Activated CD4-positive, alpha-beta memory T cell treated with anti-CD3 and anti-CD28 coated beads for 36 hours (primary cell): Measurements from ENCODE around the gene SERINC5. TPM values are rescaled to one million over a fixed set of nuclear protein-coding genes. Genes with fewer than 3 reads are reported as not detected.
"Not testable (repeated sequence)": the region's sequence is repeated elsewhere in the genome, so short reads cannot be mapped to it uniquely, and the experiment has no call there.

Experiments
- CTCF ChIA-PET: fragments of 350-600 bp; sonication (Branson Sonifier 250); formaldehyde crosslinking; loops from one replicate; lab custom pipeline; 2021; ENCODE audit warnings: antibody characterized with exemption, inconsistent platforms; lab: Charles Lee
- POLR2A ChIA-PET: fragments of 350-600 bp; sonication (Branson Sonifier 250); formaldehyde crosslinking; loops from one replicate; lab custom pipeline; 2021; ENCODE audit warnings: antibody characterized with exemption; lab: Charles Lee
- DNase-seq: peaks from one replicate; pipeline ENCODE4 v3.0.0-alpha.2; 2020
- H3K27ac Mint-ChIP-seq: one replicate; pipeline ENCODE4 v1.8.0; 2021; ENCODE audit warnings: mixed read lengths
- H3K27me3 Mint-ChIP-seq: one replicate; pipeline ENCODE4 v1.8.0; 2021; ENCODE audit warnings: mixed read lengths
- H3K36me3 Mint-ChIP-seq: one replicate; pipeline ENCODE4 v1.8.0; 2021; ENCODE audit warnings: mixed read lengths
- H3K4me1 Mint-ChIP-seq: one replicate; pipeline ENCODE4 v1.8.0; 2021; ENCODE audit warnings: low read depth, mixed read lengths
- H3K4me3 Mint-ChIP-seq: one replicate; pipeline ENCODE4 v1.8.0; 2021; ENCODE audit warnings: mild to moderate bottlenecking, mixed read lengths
- H3K9me3 Mint-ChIP-seq: one replicate; pipeline ENCODE4 v1.8.0; 2021; ENCODE audit warnings: mixed read lengths
- intact Hi-C: fragments of 100-400 bp; cut with micrococcal nuclease; formaldehyde crosslinking; loops from one replicate; pipeline ENCODE4 v1.15.1; 2023
- total RNA-seq, 2 experiments: library from RNA; stranded (reverse); gene quantifications; one replicate each; pipeline ENCODE4 v1.2.3, GENCODE V29; 2021

SERINC5 gene
- total RNA-seq, 2 experiments from 2014 or later: 42.8 to 48.0 TPM

DNA sequence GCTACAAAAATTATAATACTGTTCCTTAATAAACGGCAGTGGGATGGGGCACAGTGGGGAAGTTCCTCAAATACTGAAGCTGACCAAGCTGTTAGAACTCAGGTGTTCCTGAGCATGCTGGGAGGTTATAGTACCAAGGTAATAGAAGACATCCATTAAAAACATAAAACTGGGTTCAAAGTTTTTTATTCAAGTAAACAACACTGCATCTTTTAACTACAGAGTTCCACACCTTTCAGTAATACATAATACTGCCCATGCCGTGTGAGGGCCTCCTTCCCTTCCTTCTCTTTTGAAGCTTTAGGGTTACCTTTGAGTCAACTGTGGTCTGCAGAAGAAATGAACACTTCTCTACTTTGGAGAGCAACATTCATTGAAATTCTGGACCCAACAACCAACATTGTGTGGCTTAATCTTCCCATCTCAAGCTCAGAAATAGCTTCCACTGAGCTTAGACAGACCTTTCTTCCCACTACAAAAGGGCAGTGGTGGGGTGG is 43.6 kb downstream of the SERINC5 start:
- H3K36me3 Mint-ChIP-seq: peaks cover 12% of the 10 kb centered on the region
- H3K9me3 Mint-ChIP-seq: no peaks in the 10 kb centered on the region
- peak; percentile 33 for DNase-seq
- peaks cover 91% of the 10 kb centered on the region for H3K4me1 Mint-ChIP-seq
- ChIA-PET CTCF (interaction anchor here (1.0 to 1.7 kb wide), 5 partner anchors 20 to 129 kb away, joined by 3 to 6 read pairs (median 5); no protein-coding TSS in a partner anchor), POLR2A (interaction anchor here (0.6 to 2.5 kb wide), 4 partner anchors 19 to 606 kb away, joined by 3 to 16 read pairs (median 4); partner anchors contain the start of gene SERINC5)
- peak overlapping the region; percentile 77 for H3K27ac Mint-ChIP-seq
- no peaks in the 10 kb centered on the region for H3K27me3 Mint-ChIP-seq
- intact Hi-C loops: no loop called here
- peak overlapping the region; percentile 24 for H3K4me3 Mint-ChIP-seq

DNA sequence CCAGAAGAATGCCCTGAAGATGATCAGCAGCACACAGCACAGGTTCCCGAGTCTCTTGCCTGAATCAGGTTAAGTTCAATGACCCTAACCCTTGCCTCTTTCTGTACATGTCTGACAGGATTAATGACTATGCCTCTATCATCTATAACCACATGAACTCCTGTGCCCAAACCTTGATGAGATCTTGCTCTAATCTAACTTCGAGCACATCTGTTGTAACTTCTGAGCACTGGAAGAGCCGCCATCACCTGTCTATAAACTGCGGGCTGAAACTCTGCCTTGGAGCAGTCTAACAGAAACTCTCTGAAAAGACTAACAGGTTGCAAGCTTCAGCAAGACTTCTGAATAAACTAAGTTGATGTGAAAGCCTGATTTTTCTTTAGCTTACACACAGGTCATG is 44.5 kb downstream of the SERINC5 start:
- peaks cover 94% of the 10 kb centered on the region for H3K4me1 Mint-ChIP-seq
- ChIA-PET POLR2A (interaction anchor here (0.5 to 2.5 kb wide), 5 partner anchors 20 to 45 kb away, joined by 3 to 16 read pairs (median 3); partner anchors contain the start of gene SERINC5), CTCF (interaction anchor here (1.2 to 1.7 kb wide), 4 partner anchors 24 to 128 kb away, joined by 3 to 6 read pairs (median 5); no protein-coding TSS in a partner anchor)
- H3K9me3 Mint-ChIP-seq: no peaks in the 10 kb centered on the region
- peaks cover 11% of the 10 kb centered on the region for H3K36me3 Mint-ChIP-seq
- DNase-seq: no peak
- H3K27me3 Mint-ChIP-seq: no peaks in the 10 kb centered on the region
- H3K4me3 Mint-ChIP-seq: no peak overlapping the region
- H3K27ac Mint-ChIP-seq: peak overlapping the region; percentile 77
- intact Hi-C loops: no loop called here

DNA sequence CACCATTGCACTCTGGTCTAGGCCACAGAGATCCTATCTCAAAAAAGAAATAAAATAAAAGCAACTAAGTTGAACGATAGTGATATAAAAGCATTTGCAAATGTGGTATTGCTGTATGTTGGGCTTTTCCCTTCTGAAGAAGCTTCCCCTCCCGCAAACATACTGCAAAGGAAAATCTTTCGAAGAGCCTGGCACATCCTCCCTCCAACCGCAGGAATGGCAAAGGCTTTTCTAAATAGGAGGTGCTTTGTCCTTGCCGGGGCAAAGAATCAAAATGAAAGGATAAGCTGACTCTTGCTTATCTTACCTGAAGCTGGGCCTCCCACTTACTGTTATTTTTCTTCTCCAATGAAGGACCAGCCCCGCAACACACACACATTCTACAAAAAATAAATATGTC is 45.8 kb downstream of the SERINC5 start:
- peak overlapping the region; percentile 77 for H3K27ac Mint-ChIP-seq
- H3K4me3 Mint-ChIP-seq: peak overlapping the region; percentile 40
- intact Hi-C loops: no loop called here
- CTCF ChIA-PET: no interaction called here
- peak; percentile 35 for DNase-seq
- no peaks in the 10 kb centered on the region for H3K27me3 Mint-ChIP-seq
- peaks cover 94% of the 10 kb centered on the region for H3K4me1 Mint-ChIP-seq
- no peaks in the 10 kb centered on the region for H3K9me3 Mint-ChIP-seq
- peaks cover 4% of the 10 kb centered on the region for H3K36me3 Mint-ChIP-seq
- POLR2A ChIA-PET: interaction anchor here (0.9 to 1.5 kb wide), 3 partner anchors 21 to 46 kb away, joined by 3 to 5 read pairs (median 3); partner anchors contain the start of gene SERINC5

DNA sequence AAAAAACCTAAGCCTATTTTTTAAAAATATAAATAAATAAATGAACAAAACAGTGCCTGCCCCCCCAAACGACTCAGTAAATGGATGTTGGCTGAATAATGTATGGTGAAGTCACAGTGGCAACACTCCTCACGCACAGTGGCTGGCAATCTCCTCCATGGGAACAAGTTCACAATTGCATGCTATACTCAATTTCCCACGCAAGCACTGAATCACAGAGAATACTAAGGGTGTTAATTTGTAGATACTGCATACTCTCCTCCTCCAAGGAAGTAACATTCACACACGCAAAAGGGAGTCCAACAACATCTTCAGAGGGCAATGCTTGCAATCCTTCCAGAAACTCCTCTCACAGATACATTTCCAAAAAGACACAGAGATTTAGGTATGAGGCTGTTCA is 47.5 kb downstream of the SERINC5 start:
- POLR2A ChIA-PET: no interaction called here
- Mint-ChIP-seq H3K4me1 (peaks cover 94% of the 10 kb centered on the region), H3K27me3 (no peaks in the 10 kb centered on the region), H3K27ac (peak overlapping the region; percentile 49), H3K9me3 (no peaks in the 10 kb centered on the region), H3K36me3 (peaks cover 6% of the 10 kb centered on the region), H3K4me3 (no peak overlapping the region)
- intact Hi-C loops: loop anchor here (5.0 kb wide), 1 partner anchor 116 kb away; no protein-coding TSS in a partner anchor
- DNase-seq: no peak
- CTCF ChIA-PET: interaction anchor here (0.6 kb wide), 2 partner anchors 26 to 79 kb away, joined by 3 read pairs; no protein-coding TSS in a partner anchor

DNA sequence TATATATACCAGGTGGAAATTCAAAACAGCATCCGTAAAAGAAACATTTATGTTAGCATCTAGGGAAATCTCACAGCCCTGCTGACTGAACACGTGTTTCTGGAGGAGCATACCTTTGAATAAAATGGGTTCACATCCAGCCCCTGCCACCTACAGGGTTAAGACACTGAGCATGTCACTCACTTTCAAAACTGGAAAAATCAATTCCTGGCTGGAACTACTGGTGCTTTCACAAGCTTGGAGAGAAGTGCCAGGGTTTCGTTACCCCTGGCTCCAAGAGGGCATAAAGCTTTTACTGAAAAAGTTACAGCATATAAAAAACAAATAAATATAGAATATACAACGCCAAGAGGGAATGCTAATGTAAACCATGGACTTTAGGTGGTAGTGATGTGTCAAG is 48.0 kb downstream of the SERINC5 start:
- no peak for DNase-seq
- Mint-ChIP-seq H3K4me3 (no peak overlapping the region), H3K27me3 (no peaks in the 10 kb centered on the region), H3K27ac (peak overlapping the region; percentile 60), H3K36me3 (peaks cover 7% of the 10 kb centered on the region), H3K9me3 (no peaks in the 10 kb centered on the region), H3K4me1 (peaks cover 91% of the 10 kb centered on the region)
- intact Hi-C loops: loop anchor here (2.0 to 5.0 kb wide), 3 partner anchors 39 to 116 kb away; no protein-coding TSS in a partner anchor
- CTCF ChIA-PET: interaction anchor here (0.6 to 4.4 kb wide), 2 partner anchors 79 to 115 kb away, joined by 3 to 24 read pairs; no protein-coding TSS in a partner anchor
- POLR2A ChIA-PET: no interaction called here

DNA sequence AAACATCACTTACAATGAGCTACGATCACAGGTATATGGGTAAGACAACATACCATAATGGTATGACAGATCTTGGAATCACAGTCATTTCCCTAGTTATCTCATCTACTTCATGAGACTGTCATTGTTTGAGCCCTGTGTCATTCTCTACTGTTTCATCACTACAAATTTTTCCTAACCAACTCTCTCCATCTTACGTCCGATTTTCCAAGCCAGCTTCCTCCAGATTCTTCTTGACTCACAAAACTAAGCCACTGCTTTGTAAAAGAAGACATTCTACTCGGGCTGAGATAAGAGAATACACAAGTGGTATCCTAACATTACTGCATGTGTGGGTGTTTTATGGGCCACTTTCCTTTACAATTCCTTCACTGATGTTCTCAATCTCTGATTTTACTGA is 49.6 kb downstream of the SERINC5 start:
- no peak for DNase-seq
- ChIA-PET CTCF (interaction anchor here (0.8 to 5.7 kb wide), 6 partner anchors 9 to 114 kb away, joined by 3 to 46 read pairs (median 16); partner anchors contain the start of gene SERINC5), POLR2A (interaction anchor here (0.8 to 4.0 kb wide), 9 partner anchors 10 to 80 kb away, joined by 3 to 36 read pairs (median 6); partner anchors contain the start of gene SERINC5)
- no peaks in the 10 kb centered on the region for H3K9me3 Mint-ChIP-seq
- peaks cover 89% of the 10 kb centered on the region for H3K4me1 Mint-ChIP-seq
- H3K27ac Mint-ChIP-seq: peak overlapping the region; percentile 88
- H3K4me3 Mint-ChIP-seq: peak overlapping the region; percentile 9
- intact Hi-C loops: loop anchor here (1.0 to 5.0 kb wide), 7 partner anchors 12 to 114 kb away; no protein-coding TSS in a partner anchor
- H3K36me3 Mint-ChIP-seq: peaks cover 21% of the 10 kb centered on the region
- no peaks in the 10 kb centered on the region for H3K27me3 Mint-ChIP-seq

DNA sequence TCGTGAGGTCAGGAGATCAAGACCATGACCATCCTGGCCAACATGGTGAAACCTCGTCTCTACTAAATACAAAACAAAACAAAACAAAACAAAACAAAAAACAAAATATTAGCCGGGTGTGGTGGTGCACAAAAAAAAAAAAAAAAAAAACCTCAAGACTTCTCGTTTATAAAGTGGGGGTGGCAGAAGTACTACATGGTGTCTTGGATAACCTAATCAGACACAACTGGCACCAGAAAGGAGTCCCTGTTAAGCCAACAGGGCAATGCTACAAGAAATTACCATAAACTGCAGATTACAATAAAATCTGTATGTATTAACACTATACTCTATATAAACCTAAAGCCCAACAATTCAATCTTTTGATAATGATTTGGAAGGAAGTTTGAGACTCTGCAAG is 50.0 kb downstream of the SERINC5 start:
- H3K9me3 Mint-ChIP-seq: no peaks in the 10 kb centered on the region
- intact Hi-C loops: loop anchor here (1.0 to 5.0 kb wide), 7 partner anchors 12 to 114 kb away; no protein-coding TSS in a partner anchor
- peaks cover 25% of the 10 kb centered on the region for H3K36me3 Mint-ChIP-seq
- H3K27me3 Mint-ChIP-seq: no peaks in the 10 kb centered on the region
- POLR2A ChIA-PET: interaction anchor here (0.8 to 4.0 kb wide), 9 partner anchors 10 to 80 kb away, joined by 3 to 36 read pairs (median 6); partner anchors contain the start of gene SERINC5
- H3K4me3 Mint-ChIP-seq: no peak overlapping the region
- DNase-seq: no peak
- CTCF ChIA-PET: interaction anchor here (0.8 to 5.7 kb wide), 7 partner anchors 9 to 113 kb away, joined by 3 to 46 read pairs (median 10); partner anchors contain the start of gene SERINC5
- peaks cover 88% of the 10 kb centered on the region for H3K4me1 Mint-ChIP-seq
- H3K27ac Mint-ChIP-seq: peak overlapping the region; percentile 88

DNA sequence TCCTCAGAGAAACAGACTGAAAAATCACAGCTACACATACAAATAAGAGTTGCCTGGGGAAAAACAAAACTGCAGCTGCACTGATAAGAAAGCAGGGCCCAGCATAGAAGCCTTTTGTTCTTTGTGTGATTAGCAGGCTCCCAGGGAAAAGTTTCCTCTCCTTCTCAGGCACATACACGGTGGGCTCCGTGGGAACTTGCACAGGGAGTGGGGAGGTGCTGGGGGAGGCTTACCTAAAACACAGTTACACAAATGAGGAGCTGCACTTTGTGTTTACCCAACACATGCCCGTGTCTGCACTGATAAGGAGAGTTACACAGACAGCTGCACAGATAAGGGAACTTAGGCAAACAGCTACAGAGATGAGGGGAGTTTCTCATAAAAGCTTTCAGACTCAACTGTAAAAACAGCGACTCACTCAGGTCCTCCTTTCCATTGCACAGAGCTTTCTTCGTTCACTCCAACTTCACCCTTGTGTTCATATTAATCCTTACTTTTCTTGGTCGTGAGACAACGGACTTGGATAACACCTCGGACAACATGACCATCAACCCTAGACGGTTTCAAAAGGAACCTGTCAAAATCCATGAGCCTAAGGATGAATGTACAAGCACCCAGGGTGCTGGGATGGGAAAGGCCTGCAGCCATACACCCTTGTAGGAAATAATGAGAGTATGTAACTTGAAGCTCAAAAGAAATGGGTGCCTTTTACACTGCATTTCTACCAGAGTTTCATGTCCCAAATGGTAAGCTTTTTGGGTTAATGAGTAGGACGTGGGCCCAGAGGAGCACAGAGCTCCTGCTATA is 50.8 kb downstream of the SERINC5 start:
- no peaks in the 10 kb centered on the region for H3K9me3 Mint-ChIP-seq
- peak overlapping the region; percentile 88 for H3K27ac Mint-ChIP-seq
- CTCF ChIA-PET: interaction anchor here (0.8 to 5.7 kb wide), 11 partner anchors 10 to 113 kb away, joined by 3 to 46 read pairs (median 6); partner anchors contain the start of gene SERINC5
- H3K36me3 Mint-ChIP-seq: peaks cover 23% of the 10 kb centered on the region
- peak; percentile 33 for DNase-seq
- POLR2A ChIA-PET: interaction anchor here (0.7 to 4.0 kb wide), 8 partner anchors 11 to 79 kb away, joined by 3 to 36 read pairs (median 10); partner anchors contain the start of gene SERINC5
- peak overlapping the region; percentile 24 for H3K4me3 Mint-ChIP-seq
- no peaks in the 10 kb centered on the region for H3K27me3 Mint-ChIP-seq
- intact Hi-C loops: loop anchor here (5.0 kb wide), 1 partner anchor 113 kb away; no protein-coding TSS in a partner anchor
- H3K4me1 Mint-ChIP-seq: peaks cover 83% of the 10 kb centered on the region

DNA sequence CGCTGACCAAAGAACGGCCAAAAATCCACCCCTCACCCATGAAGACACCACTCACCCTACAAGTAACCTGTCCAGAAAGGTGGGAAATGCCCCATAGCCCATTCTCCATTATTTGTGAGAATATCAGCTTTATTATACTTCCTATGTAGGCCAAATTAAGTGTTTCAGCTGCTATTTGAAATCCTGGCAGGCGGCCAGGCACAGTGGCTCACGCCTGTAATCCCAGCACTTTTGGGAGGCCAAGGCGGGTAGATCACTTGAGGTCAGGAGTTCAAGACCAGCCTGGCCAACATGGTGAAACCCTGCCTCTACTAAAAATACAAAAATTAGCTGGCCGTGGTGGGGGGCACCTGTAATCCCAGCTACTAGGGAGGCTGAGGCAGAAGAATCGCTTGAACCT is 54.1 kb downstream of the SERINC5 start:
- intact Hi-C loops, H3K4me3 Mint-ChIP-seq, DNase-seq, H3K9me3 Mint-ChIP-seq, H3K27me3 Mint-ChIP-seq: not testable (repeated sequence)
- peak overlapping the region; percentile 76 for H3K27ac Mint-ChIP-seq
- ChIA-PET POLR2A (interaction anchor here (1.5 kb wide), 1 partner anchor 19 kb away, joined by 3 read pairs; no protein-coding TSS in a partner anchor), CTCF (interaction anchor here (5.7 kb wide), 1 partner anchor 7 kb away, joined by 46 read pairs; no protein-coding TSS in a partner anchor)
- H3K4me1 Mint-ChIP-seq: peaks cover 78% of the 10 kb centered on the region
- peaks cover 31% of the 10 kb centered on the region for H3K36me3 Mint-ChIP-seq

DNA sequence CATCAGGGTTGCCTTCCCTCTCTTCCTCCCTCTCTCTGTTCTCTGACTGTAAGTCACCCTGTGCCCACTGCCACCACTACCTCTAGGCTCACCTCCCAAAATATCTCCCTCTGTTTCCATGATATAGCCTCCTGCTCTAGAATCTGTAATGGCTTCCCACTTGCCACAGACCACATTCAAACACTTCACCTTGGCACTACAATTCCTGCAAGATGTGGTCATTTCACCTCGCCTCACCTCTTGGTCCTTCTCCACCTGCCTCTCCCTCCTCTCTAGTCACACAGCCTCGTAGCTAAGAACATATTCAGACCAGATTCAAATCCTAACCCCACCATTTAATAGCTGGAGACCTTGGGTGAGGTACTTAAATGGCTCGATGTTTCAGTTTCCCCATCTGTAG is 56.9 kb downstream of the SERINC5 start:
- Mint-ChIP-seq H3K9me3 (no peaks in the 10 kb centered on the region), H3K36me3 (peaks cover 38% of the 10 kb centered on the region), H3K27me3 (no peaks in the 10 kb centered on the region), H3K27ac (peak overlapping the region; percentile 67), H3K4me3 (no peak overlapping the region), H3K4me1 (peaks cover 73% of the 10 kb centered on the region)
- intact Hi-C loops: no loop called here
- no peak for DNase-seq
- CTCF ChIA-PET: no interaction called here
- POLR2A ChIA-PET: interaction anchor here (0.7 kb wide), 1 partner anchor 18 kb away, joined by 4 read pairs; no protein-coding TSS in a partner anchor

DNA sequence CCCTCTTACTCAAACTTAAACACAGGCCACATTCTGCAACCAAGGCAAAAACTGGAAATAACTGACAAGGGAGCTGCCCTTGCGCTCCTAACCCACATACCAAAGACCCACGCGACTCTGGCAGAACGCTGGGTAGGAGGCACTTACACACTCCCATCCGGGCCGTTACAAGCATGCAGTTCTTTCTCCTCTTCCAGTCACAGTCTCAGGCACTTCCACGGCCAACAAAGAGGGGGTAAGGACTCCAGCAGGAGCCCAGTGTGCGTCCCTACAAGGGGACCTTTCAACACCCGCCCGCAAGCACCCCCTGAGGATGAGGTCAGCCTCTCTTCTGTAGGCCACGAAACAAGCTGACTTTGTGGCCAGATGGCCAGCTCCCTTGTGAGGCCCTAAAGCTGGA is 57.4 kb downstream of the SERINC5 start:
- Mint-ChIP-seq H3K27me3 (no peaks in the 10 kb centered on the region), H3K4me3 (no peak overlapping the region), H3K9me3 (no peaks in the 10 kb centered on the region), H3K4me1 (peaks cover 73% of the 10 kb centered on the region), H3K36me3 (peaks cover 38% of the 10 kb centered on the region), H3K27ac (peak overlapping the region; percentile 67)
- DNase-seq: no peak
- POLR2A ChIA-PET: interaction anchor here (0.7 kb wide), 1 partner anchor 18 kb away, joined by 4 read pairs; no protein-coding TSS in a partner anchor
- intact Hi-C loops: no loop called here
- CTCF ChIA-PET: no interaction called here
